Activated CD4-positive, alpha-beta T cell treated with anti-CD3 and anti-CD28 coated beads, Interleukin-2, amount 50 U/mL, for 4 hours (primary cell): ENCODE measurements around the gene ZFC3H1.
"Not testable (repeated sequence)": the region's sequence is repeated elsewhere in the genome, so short reads cannot be mapped to it uniquely, and the experiment has no call there.

Experiments used
- DNase-seq, 2 experiments: peaks; one replicate each; pipeline ENCODE4 v3.0.0-alpha.2; 2020

The ZFC3H1 gene, protein sequence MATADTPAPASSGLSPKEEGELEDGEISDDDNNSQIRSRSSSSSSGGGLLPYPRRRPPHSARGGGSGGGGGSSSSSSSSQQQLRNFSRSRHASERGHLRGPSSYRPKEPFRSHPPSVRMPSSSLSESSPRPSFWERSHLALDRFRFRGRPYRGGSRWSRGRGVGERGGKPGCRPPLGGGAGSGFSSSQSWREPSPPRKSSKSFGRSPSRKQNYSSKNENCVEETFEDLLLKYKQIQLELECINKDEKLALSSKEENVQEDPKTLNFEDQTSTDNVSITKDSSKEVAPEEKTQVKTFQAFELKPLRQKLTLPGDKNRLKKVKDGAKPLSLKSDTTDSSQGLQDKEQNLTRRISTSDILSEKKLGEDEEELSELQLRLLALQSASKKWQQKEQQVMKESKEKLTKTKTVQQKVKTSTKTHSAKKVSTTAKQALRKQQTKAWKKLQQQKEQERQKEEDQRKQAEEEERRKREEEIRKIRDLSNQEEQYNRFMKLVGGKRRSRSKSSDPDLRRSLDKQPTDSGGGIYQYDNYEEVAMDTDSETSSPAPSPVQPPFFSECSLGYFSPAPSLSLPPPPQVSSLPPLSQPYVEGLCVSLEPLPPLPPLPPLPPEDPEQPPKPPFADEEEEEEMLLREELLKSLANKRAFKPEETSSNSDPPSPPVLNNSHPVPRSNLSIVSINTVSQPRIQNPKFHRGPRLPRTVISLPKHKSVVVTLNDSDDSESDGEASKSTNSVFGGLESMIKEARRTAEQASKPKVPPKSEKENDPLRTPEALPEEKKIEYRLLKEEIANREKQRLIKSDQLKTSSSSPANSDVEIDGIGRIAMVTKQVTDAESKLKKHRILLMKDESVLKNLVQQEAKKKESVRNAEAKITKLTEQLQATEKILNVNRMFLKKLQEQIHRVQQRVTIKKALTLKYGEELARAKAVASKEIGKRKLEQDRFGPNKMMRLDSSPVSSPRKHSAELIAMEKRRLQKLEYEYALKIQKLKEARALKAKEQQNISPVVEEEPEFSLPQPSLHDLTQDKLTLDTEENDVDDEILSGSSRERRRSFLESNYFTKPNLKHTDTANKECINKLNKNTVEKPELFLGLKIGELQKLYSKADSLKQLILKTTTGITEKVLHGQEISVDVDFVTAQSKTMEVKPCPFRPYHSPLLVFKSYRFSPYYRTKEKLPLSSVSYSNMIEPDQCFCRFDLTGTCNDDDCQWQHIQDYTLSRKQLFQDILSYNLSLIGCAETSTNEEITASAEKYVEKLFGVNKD (N-terminal part only)

DNA sequence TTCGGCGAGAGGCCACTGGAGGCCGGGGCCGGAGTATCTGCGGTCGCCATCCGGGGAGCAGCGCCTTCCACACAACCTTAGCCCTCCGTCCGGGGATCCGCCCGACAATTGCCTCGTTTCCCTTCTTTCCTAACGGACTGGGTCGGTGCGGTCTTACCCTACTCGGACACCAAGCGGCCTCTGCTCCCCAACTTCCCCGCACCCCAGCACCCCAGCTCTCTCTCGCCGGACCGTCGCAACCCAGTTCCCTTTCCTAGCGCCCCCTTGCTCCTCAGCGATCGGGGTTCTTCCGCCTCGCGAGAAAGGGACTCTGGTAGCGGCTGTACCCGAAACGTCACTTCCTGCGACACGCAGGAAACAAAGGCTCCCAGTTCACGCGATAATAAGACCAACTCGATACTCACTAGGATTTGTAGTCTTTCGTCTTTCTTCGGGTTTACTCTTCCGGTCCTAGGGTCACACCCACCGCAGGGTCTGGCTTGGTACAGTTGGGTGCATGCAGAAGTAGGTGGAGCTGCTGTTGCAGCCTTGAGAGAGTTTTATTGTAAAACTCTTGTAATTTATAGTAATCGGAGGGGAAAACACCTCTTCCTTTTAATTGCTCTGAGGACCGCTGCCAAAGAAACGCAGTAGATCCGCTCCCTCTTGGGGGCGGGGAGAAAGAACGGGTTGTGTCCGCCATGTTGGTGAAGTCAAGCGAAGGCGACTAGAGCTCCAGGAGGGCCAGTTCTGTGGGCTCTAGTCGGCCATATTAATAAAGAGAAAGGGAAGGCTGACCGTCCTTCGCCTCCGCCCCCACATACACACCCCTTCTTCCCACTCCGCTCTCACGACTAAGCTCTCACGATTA is at the start of gene ZFC3H1, which contains the start of gene THAP2:
ZFC3H1 (minus strand) TSS at position 288 of the 850 bp plus-strand sequence; CDS start at position 50, 238 bp downstream.
THAP2 (plus strand) TSS at position 741 of the 850 bp plus-strand sequence. CDS start 209 bp downstream, outside the sequence.
- peak; percentile 83 to 87 for DNase-seq

DNA sequence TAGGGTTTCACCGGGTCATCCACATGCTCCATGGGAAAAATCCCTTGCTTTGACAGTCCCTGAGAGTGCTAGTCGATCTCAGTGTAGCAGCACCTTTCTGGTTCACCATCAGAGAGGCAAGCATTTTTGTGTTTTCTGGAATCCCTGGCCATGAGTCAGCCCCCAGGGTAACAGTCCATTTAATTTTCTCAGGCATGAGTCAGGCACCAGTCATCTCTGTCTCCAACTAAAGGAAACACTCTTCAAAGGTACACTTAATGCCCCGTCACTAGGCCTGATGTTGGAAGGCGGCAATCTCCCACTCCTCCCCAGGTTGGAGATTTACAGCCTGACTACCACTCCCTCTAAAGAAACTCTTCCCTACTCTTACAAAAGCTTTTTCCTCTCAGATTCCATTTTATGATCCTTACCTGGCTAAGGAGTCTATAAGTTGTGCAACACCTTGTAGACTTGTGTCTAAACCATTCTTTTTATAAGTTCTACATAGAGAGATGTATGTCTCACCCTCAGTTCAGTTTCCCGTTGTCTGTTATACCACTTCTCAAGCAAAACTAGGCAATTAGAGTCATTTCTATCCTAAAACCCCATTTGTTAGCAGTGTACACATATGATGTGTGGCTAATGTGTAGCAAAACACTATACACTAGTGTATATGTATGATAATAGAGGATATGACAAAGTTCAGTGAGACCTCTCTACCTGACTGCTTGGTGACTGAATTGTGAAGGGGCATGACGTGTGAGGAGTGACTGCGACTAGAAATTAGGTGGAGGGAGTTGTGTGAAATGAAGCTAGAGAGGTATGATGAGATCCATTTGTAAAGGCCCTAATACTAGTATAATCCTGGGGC is 46.9 kb upstream of the ZFC3H1 start:
- no peak for DNase-seq

DNA sequence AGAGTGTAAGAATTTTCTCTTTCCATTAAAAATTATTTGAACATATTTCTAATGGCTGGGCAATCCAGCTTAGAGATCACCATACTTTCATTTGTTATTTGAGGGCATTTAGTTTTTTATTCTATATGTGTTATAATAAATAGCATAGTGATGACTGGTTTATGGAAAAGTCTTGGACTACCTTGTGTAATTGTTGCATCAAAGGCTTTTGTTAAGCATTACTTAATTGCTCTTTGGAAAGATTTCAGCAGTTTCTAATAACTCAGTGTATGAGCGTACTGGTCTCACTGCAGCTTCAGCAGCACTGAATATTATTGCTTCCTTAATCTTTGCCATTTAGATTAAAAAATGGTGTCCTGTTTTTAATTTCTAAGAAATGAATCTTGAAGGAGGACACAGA is 45.0 kb upstream of the ZFC3H1 start:
- DNase-seq = no peak

DNA sequence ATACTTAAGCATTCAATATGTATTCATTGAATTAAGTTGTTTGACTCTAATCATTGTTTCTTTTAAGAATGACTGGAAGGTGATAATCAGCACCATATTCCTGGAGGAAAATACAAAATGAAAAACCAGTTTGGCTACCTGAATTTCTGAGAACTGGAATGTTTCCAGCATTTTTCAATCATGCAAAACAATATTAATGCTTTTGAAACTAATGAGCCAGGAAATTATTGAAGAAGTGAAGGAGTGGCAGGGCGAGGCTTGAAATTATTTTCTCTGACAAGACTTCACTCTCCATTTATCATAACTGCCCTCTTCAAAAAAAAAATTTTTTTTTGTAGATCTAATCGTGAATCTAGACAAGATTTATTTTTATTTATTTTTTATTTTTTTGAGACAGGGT is 41.3 kb upstream of the ZFC3H1 start:
- no peak for DNase-seq

DNA sequence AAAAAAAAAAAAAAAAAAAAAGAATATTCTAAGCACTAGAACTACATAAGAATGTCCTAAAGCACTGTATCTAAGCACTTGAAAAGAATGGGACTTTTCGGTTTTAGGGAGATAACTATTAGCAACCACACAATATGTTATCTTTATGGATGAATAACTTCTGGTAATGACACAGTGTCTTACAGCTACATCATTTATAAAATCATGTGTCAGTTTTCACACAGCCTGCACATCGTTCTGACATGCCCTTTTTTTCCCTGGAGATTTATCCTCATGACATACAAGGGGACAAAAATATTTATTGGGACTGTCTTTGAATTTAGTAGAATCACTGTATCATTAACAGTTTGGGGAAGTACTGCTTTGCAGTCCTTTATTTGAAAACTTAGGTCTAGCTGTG is 39.6 kb upstream of the ZFC3H1 start:
- no peak for DNase-seq

DNA sequence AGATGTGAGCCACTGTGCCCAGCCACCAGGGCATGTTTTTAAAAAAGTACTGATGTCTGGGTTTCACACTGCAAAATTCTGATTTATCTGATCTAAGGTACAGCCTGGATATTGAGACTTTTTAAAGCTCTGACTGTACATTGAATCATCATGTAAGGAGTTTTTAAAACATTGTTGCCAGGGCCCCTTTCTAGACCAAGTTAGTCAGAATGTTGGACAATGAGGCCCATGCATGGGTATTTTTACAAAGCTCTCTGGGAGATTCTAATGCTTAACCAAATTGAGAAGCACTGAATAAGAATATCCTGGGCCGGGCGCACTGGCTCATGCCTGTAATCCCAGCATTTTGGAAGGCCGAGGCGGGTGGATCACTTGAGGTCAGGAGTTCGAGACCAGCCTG is 38.9 kb upstream of the ZFC3H1 start:
- DNase-seq = no peak

DNA sequence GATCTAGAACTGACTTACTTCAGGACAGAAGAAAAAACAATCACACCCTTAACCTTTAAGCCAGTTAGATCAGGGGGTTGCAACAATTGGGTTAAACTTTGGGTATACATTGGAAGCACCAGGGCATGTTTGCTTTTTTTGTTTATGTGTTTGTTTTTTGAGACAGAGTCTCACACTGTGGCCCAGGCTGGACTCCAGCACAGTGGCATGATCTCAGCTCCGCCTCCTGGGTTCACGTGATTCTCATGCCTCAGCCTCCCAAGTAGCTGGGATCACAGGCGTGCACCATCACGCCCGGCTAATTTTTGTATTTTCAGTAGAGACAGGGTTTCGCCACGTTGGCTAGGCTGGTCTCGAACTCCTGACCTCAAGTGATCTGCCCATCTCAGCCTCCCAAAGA is 38.5 kb upstream of the ZFC3H1 start:
- not testable (repeated sequence) for DNase-seq

DNA sequence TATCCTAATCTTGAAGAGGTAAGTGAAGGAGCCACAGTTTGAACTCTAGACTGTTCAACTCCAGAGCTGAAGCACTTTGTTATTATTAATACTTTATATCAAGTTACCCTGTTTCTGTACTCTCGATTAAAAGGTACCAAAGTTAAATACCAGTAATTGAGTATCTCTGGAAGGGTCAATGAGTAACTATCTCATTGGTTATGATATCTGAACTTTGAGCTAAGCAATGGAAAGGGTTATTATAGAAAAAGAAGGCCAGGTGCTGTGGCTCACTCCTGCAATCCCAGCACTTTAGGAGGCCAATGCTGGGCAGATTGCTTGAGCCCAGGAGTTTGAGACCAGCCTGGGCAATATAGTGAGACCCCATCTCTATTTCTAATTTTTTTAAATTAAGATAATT is 32.1 kb upstream of the ZFC3H1 start:
- no peak for DNase-seq

DNA sequence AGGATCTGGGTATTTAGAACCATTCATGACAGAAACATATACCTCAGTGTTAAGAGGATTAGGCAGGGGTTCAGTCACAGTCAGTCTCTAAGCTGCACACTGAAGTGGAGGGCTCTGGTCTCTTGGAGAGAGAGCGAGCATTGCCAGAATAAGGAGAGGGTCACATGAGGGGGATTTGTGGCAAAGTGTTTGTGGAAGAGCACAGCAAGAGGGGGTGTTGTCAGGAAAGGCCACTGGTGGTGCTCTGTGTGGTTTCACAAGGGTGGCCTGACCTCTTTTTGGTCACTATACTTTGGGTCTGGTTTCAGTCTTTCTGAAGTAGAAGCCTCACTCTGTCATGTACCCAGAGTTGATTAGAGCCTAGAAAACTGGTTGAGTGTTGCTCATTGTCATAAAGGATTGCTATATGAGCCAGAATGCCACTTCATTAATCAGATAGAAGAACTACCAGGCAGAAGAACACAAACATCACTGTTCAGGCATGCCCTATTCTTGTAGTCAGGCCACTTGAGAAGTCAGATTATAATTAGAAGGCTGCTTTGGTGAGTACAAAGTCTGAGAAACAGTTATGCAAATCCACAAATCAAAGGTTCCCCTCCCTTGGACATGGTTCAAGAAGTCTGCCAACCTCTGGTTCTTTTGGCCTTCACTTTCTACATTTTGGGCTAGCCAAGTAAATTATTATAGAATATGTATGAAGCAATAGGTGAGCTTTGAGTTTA is 30.6 kb upstream of the ZFC3H1 start:
- DNase-seq = no peak

DNA sequence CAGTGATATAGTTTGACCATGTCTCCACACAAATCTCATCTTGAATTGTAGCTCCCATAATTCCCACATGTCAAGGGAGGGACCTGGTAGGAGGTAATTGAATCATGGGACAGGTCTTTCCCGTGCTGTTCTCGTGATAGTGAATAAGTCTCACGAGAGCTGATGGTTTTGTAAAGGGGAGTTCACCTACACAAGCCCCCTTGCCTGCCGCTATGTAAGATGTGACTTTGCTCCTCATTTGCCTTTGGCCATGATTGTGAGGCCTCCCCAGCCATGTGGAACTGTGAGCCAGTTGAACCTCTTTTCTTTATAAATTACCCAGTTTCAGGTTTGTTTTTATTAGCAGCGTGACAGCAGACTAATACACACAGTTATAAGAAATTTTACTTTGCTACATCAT is 30.0 kb upstream of the ZFC3H1 start:
- DNase-seq = not testable (repeated sequence)

DNA sequence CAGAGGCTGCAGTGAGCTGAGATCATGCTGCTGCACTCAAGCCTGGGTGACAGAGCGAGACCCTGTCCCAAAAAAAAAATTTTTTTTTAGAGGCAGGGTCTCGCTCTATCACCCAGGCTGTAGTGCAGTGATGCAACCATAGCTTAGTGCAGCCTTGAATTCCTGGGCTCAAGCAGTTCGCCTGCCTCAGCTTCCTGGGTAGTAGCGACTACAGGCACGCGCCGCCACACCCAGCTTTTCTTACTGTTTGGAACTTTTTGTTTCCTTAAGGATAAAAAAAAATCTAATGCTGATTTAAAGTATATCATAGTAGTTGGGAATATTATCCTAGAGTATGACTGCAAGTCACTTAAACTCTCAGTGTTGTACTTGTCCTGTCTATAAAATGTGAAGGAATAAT is 29.5 kb upstream of the ZFC3H1 start:
- DNase-seq = no peak

DNA sequence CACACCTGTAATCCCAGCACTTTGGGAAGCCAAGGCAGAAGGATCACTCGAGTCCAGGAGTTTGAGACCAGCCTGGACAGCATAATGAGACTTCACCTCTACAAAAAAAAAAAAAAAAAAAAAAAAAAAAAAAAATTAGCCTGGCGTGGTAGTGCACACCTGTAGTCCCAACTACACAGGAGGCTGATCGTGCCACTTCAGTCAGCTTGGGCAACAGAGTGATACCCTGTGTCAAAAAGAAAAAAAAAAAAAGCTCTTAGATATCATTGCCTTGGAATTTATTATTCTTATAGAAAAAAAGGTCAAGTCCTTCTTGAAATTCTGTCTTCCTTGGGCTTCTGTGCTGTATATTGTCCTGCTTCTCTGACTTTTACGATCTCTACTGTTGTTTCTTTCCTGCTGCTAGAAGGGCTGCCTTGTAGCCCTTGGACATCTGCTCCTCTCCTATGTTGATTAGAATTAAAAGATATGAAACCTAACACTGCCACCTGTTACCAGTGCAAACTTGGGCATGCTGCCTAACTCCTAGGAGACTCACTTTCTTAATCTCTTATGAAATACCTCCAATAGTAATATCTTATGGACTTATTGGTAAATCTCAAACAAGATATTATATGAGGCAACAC is 28.0 kb upstream of the ZFC3H1 start:
- DNase-seq = no peak

DNA sequence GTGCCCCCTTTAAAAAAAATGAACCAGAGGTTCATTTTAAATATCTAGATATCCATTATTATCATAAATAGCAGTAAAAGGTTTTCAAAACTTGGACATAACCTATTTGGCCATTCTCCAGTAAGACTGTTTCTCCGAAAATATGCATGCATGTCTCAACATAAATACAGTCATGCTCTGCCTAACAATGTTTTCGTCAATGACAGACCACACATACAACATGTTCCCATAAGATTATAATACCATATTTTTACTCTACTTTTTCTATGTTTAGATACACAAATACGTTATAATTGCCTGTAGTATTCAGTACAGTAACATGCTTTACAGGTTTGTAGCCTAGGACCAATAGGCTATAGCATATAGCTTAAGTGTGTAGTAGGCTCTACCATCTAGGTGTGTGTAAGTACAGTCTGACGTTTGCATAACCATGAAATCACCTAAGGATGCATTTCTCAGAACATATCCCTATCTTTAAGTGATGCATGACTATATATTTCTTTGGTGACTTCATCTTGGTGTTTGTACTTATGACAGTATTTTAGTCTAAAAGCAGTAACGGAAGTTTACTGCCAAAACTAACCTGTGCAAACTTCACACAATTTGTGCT is 25.4 kb upstream of the ZFC3H1 start:
- DNase-seq = no peak

DNA sequence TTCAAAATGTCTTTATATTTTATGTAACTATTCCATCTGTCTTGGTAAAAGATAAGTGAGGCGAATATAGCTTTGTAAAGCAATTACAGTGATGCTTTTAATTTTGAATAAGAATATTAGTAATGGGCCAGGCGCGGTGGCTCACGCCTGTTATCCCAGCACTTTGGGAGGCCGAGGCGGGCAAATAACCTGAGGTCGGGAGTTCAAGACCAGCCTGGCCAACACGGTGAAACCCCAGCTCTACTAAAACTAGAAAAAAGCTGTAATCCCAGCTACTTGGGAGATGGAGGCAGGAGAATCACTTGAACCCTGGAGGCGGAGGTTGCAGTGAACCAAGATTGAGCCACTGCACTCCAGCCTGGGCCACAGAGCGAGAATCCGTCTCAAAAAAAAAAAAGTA is 23.5 kb upstream of the ZFC3H1 start:
- DNase-seq = not testable (repeated sequence)

DNA sequence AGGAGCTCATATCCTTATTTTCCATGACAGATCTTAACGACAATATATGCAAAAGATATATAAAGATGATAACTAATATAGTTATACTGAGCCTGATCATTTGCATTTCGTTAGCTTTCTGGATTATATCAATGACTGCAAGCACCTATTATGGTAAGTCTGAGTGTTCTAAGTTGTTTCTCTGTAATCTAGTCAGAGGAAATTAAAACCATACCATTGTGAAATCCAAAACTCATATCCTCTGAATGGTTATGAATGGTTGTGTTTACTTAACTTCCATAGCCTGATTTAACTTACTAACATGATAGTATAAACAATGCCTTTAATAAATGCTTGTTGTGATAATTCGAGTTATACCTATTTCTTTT is 23.0 kb upstream of the ZFC3H1 start:
- no peak for DNase-seq

DNA sequence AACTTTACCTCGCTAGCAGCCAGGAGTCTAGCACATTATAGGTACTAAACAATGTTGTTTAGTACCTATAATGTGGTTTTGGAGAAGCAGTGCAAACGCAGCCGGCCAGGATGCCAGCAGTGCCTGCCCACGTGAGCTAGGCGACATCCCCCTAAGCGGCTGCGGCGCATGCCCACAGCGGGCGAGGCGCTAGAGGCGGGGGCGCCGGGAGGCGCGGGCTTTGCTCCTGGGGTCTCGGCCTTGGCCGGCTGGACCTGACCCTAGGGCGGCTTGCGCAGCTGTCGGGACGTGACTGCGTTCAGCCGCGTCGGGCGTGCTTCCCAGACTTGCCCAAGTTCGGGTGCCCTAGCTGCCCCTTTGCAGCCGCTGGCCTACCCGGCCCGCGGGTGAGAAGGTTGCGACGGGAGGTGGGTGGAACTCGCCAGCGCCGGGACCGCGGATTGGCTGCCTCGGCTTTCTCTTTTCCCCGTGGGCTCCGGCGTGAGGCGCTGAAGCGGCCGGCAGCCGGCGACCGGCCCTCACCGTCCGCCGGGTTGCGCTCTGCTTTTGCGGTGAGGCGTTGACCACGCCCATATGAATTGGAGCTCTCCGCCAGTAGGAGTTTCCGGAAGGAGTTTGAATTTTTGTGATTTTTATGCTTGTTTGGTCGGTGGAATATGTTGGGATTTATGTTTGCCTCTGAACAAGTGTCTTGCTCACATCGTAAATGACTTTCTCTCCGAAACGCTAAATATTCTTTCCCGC is 22.4 kb upstream of the ZFC3H1 start, which contains the start of gene TMEM19:
TMEM19 (plus strand) TSS at position 169 of the 744 bp plus-strand sequence. CDS start 599 bp downstream, outside the sequence.
- DNase-seq = peak; percentile 68 to 71

DNA sequence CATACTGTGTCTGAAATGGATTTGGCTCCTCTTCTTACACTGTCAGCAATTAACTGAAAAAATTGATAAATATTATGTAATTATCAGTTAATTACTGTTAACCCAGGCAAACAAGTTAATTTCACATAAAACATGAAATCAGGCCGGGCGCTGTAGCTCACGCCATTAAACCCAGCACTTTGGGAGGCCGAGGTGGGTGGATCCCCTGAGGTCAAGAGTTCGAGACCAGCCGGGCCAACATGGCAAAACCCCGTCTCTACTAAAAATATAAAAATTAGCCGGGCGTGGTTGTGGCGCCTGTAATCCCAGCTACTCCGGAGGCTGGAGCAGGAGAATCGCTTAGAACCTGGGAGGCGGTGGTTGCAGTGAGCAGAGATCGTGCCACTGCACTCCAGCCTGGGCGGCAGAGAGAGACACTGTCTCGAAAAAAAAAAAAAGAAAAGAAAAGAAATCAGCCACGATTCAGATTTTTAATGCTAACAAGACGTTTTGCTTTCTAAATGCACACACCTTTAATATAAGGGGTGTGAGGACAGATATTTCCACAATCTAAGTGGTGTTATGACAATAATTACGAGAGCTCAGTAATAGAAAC is 21.8 kb upstream of the ZFC3H1 start:
- no peak for DNase-seq

DNA sequence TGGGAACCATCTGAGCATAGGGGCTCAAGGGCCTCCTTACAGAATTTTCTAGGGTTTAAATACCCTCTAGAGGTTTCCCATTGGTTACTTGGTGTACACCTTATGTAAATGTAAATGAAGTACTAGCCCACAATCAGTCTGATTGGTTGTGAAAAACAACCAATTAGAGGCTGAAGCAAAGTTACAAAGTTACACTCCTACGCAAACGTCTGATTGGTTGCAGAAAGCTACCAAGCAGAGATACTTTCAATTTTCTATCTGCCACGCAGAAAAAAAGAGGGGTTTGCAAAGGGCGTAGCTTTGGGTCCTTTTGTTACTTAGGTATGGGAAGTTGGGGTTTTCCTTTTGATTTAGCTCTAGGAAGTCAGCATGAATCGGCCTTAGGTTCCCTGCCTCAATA is 20.4 kb upstream of the ZFC3H1 start:
- no peak for DNase-seq
